GM21423 (cell line): ENCODE results near the gene GNAO1.
A peak's percentile ranks its signal among the peaks of the same experiment; 100 is the strongest.

Experiments used
- ATAC-seq: cut with Tn5 transposase; IDR thresholded peaks from one replicate; pipeline ENCODE4 v1.9.1; 2021; ENCODE audit warnings: mild to moderate bottlenecking, moderate library complexity; ENCODE audit not compliant: unreplicated experiment

The GNAO1 gene

DNA sequence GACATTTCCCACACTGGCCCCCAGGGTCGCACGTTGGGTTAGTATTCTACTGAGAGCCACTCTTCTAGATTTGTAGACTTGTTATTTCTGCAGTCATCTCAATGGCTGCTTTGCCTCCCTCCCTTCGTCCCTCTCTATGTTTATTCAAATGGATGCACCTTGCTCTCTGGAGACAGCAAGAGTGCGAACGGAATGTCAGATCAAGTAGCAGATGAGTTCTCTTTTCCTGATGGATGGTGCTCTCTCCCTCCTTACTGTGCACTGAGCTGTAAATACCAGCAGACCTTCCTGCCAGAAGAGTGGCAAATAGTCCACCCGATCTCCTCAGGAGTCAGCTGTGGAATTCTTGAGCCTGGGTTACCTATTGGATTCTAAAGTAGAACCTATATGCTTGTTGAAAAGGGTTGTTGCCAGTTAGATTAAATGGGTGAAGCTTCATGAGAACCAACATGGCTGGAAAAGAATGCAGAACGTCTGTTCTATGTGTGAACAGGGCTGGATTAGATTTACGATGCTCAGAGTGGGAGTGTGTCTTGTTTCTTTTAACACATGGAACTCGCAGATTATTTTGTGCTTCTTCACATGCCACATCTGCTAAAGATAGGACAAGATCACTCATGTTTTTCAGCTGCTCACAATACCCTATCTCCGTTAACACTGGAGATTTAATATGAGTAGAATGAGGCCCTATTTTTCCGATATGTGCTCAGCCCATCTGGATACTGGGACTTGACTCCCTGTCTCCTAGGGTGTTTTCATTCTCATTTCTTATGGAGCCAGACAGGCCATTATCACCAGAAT is 6.1 kb downstream of the GNAO1 start:
- no peak for ATAC-seq

- no peak for ATAC-seq
These were observed 6.9 kb downstream of the GNAO1 start for GRCh38 chr16:56198006-56198754.

- ATAC-seq, result no peak
These were observed 7.4 kb downstream of the GNAO1 start for GRCh38 chr16:56198755-56199114.

- peak; percentile 63 for ATAC-seq
These were observed 7.9 kb downstream of the GNAO1 start for GRCh38 chr16:56199164-56199563.

- no peak for ATAC-seq
These were observed 9.7 kb downstream of the GNAO1 start for GRCh38 chr16:56201030-56201429.

GRCh38 chr16:56202036-56202435 is 10.7 kb downstream of the GNAO1 start:
- no peak for ATAC-seq

GRCh38 chr16:56203052-56203451 is 11.8 kb downstream of the GNAO1 start:
- ATAC-seq, result peak; percentile 53

DNA sequence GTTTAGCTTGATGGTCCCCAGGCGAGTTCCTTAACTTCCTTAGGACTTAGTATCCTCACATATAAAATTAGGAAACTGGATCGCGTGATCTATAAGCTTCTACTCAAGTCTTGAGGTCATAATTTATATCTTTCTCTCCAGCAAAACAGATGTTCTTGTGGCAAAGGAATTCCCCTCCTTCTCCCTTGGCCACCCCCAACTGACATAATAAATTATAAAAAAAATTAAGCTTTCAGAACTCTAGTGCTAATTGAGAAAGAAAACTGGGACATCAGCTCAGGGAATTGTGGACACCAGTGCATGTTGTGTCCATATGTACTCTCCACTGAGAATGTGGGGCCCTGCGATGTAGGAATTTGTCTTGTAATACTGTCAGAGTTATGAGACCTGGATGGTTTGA is 13.5 kb downstream of the GNAO1 start:
- ATAC-seq, result no peak

DNA sequence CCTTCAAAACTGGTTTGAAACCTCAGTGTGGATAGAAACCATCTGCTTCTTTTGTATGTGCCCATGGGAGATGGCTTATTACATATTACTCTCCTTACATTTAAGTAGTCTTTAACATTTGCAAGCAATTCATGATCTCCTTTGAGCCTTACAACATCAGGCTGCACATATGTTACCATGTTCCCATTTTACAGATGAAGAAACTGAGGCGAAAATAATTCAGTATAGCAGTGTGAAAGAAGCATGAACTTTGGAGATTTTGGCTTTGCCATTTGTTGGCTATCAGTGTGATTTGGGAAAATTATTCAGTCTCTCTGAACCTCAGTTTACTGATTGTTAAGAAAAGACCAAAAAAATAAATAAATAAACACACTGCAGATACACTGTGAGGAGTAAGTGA is 15.7 kb downstream of the GNAO1 start:
- no peak for ATAC-seq

- ATAC-seq, result no peak
These were observed 16.1 kb downstream of the GNAO1 start for GRCh38 chr16:56207421-56207820.

DNA sequence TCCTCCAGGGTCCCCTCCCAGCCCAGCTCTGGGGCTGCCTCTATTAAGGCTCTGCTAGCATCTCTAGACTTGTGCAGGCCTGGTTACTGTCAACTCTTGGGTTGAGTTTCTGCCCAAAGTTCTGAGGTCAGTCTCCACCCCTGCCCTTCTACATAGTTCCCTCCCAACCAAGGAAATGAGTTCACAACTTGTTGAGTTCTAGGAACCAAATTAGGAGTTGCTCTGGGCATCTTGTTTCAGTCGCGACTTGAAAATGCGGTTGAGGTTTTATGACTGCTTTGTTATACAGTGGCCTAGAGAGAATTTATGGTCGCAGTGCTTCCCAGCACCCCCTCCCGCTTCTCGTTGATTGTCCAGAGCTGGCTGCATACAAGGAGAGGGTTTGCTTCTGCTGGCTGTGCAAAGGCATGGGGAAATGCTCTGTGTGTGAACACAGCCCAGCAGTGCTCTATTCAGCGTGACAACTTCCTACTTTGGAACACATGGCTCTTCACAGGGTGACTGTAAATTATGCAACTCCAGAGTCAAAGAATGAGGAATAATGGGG is 20.2 kb downstream of the GNAO1 start:
- ATAC-seq, result no peak

- no peak for ATAC-seq
These were observed 20.9 kb downstream of the GNAO1 start for GRCh38 chr16:56212144-56212543.

DNA sequence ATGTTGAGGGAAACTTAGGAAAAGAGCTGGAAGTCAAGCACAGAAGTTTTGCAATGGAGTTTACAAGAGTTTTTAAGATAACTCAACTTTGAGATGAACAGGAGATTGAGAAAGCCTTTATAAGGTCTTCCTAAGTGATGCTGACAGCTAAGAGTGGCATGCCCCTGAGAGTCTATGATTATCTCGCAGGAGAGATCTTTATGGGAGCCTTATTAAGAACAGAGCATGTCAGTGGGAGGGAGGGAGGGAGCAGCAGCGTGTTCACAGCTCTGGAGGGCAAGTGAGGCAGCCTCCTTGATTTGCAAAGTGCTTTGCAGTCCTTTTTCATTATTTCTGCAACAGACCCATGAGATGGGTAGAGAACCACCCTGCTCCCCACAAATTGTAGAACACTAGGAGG is 30.7 kb downstream of the GNAO1 start:
- no peak for ATAC-seq

- no peak for ATAC-seq
These were observed 31.2 kb downstream of the GNAO1 start for GRCh38 chr16:56222474-56222997.

GRCh38 chr16:56225017-56225742 is 33.9 kb downstream of the GNAO1 start:
- ATAC-seq, result no peak

- no peak for ATAC-seq
These were observed 34.9 kb downstream of the GNAO1 start for GRCh38 chr16:56226187-56226586.

GRCh38 chr16:56226845-56227525 is 35.7 kb downstream of the GNAO1 start:
- ATAC-seq, result no peak

DNA sequence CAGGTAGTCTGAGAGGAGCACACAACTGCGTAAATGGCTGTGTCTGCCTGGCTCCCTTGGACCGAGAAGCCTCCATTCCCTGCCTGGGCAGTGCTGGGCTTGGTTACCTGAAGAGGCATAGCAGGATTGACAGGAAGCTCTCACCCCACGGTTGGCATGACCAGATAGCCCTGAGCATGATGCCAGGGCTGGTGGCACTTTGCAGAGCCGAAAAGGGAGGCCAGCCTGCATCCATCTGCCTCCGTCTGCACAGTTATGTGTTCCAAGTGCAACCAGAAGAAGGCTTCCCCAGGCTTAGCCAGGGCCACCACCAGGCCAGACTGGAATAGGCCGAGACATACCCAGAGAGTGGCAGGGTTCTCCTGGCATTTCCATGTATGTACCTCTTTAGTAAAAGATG is 36.6 kb downstream of the GNAO1 start:
- ATAC-seq, result no peak

GRCh38 chr16:56228476-56228875 is 37.2 kb downstream of the GNAO1 start:
- no peak for ATAC-seq

DNA sequence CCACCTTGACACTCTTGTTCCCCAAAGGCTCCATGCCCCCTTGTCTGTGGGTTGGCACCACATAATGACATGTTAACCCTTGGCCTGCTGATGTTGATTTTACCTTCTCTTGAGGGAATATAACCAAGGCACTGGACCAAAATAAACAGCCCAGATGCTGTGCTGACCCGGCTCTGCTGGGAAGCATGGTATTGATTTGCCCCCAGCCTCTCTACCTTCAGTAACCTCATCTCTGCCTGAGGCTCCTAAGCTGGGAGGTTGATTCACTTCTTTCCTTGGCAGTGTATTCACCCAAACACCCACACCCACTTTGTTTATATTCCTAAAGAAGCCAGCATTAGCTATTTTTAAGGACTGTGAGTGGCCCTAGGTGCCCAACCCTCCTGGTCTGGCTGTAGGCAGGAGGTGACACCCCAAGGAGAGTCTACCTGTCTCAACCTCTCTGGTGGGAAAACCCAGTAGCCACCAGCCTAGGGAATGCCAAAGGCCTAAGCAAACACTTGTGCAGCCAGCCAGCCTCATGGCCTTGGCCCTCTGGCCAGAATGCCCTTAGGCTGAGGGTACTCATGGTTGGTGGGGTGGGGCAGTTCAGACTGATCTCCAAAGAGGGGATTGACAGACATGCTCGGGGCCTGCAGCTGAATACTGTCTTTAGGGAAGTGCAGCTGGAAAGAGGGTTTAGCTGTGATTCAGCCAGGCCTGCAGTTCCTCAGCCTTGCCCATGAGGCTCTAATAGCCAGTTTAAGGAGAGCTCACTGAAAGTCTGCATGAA is 42.7 kb downstream of the GNAO1 start:
- no peak for ATAC-seq
